Mesendoderm (in vitro differentiated cells): ENCODE data around the gene SLC38A6.

Source experiments
- DNase-seq: peaks from one replicate; pipeline ENCODE4 v3.0.0; 2013
- H2AK5ac ChIP-seq: 2 replicates; pipeline ENCODE4 v1.6.1; 2013; ENCODE audit warnings: low read length, inconsistent platforms
- H2BK120ac ChIP-seq: 2 replicates; pipeline ENCODE4 v1.6.1; 2013; ENCODE audit warnings: low read depth, mild to moderate bottlenecking, low read length, moderate library complexity, mixed read lengths
- H2BK15ac ChIP-seq: replicated peaks from 2 replicates; pipeline ENCODE4 v1.6.1; 2013; ENCODE audit warnings: low read depth, mild to moderate bottlenecking, moderate library complexity
- H2BK5ac ChIP-seq: 2 replicates; pipeline ENCODE4 v1.6.1; 2013; ENCODE audit warnings: low read length, inconsistent platforms
- H3K18ac ChIP-seq: 2 replicates; pipeline ENCODE4 v1.6.1; 2013; ENCODE audit warnings: mild to moderate bottlenecking, low read length, mixed read lengths
- H3K23ac ChIP-seq: one replicate; pipeline ENCODE4 v1.6.1; 2013; ENCODE audit warnings: low read length
- H3K27ac ChIP-seq: 2 replicates; pipeline ENCODE4 v1.5.1; 2013; ENCODE audit warnings: low read depth, mild to moderate bottlenecking, inconsistent platforms, low read length, moderate library complexity
- H3K27me3 ChIP-seq: 2 replicates; pipeline ENCODE4 v1.6.1; 2013; ENCODE audit warnings: low read length, control low read depth, mild to moderate bottlenecking, inconsistent platforms; ENCODE audit not compliant: insufficient read depth, poor library complexity
- H3K36me3 ChIP-seq: 2 replicates; pipeline ENCODE4 v1.6.1; 2013; ENCODE audit warnings: low read length, inconsistent platforms; ENCODE audit not compliant: control insufficient read depth, insufficient read depth
- H3K4ac ChIP-seq: one replicate; pipeline ENCODE4 v1.6.1; 2013; ENCODE audit warnings: low read depth, mild to moderate bottlenecking, low read length, moderate library complexity
- H3K4me1 ChIP-seq: 2 replicates; pipeline ENCODE4 v1.6.1; 2013; ENCODE audit warnings: low read depth, low read length, inconsistent platforms; ENCODE audit not compliant: control insufficient read depth
- H3K4me2 ChIP-seq: 2 replicates; pipeline ENCODE4 v1.6.1; 2013; ENCODE audit warnings: low read length
- H3K4me3 ChIP-seq: 2 replicates; pipeline ENCODE4 v1.5.1; 2013; ENCODE audit warnings: mild to moderate bottlenecking, low read length
- H3K56ac ChIP-seq: one replicate; pipeline ENCODE4 v1.6.1; 2013; ENCODE audit warnings: low read length
- H3K79me1 ChIP-seq: 2 replicates; pipeline ENCODE4 v1.6.1; 2013; ENCODE audit warnings: low read length, inconsistent platforms
- H3K79me2 ChIP-seq: 2 replicates; pipeline ENCODE4 v1.6.1; 2013; ENCODE audit warnings: mild to moderate bottlenecking, low read length; ENCODE audit not compliant: control insufficient read depth, insufficient read depth
- H3K9ac ChIP-seq: 2 replicates; pipeline ENCODE4 v1.6.1; 2013; ENCODE audit warnings: low read length, inconsistent platforms
- H4K5ac ChIP-seq: one replicate; pipeline ENCODE4 v1.6.1; 2013; ENCODE audit warnings: low read length
- H4K8ac ChIP-seq: one replicate; pipeline ENCODE4 v1.6.1; 2013; ENCODE audit warnings: low read depth, mild to moderate bottlenecking, control low read depth, low read length, moderate library complexity
- WGBS: extraction: QIAGEN DNeasy Blood & Tissue Kit; methylation state at CpG from one replicate; pipeline ENCODE4 v1.1.7; 2013; ENCODE audit warnings: low lambda C conversion rate, missing lambda C conversion rate; ENCODE audit not compliant: insufficient coverage; ENCODE audit errors: extremely low coverage; 5-methylcytosine and 5-hydroxymethylcytosine counted together

The SLC38A6 gene

GRCh38 chr14:60945984-60946383 is 35.1 kb upstream of the SLC38A6 start:
- Histone ChIP-seq H3K79me2 (no peaks in the 10 kb centered on the region), H2BK5ac (no peak overlapping the region), H2BK15ac (no peak overlapping the region), H3K27me3 (no peaks in the 10 kb centered on the region), H3K79me1 (no peaks in the 10 kb centered on the region), H4K8ac (no peak overlapping the region), H3K23ac (no peak overlapping the region), H3K9ac (no peak overlapping the region), H3K4me3 (no peak overlapping the region), H3K4me1 (no peaks in the 10 kb centered on the region), H3K56ac (no peak overlapping the region), H3K36me3 (no peaks in the 10 kb centered on the region), H3K4me2 (no peak overlapping the region), H3K4ac (no peak overlapping the region), H2AK5ac (no peak overlapping the region), H2BK120ac (no peak overlapping the region), H4K5ac (no peak overlapping the region), H3K27ac (no peak overlapping the region), H3K18ac (no peak overlapping the region)
- no peak for DNase-seq
- 100% methylated on average over 1 of the region's 1 CpG for WGBS

- Histone ChIP-seq H2BK120ac (no peak overlapping the region), H3K4me1 (no peaks in the 10 kb centered on the region), H4K8ac (no peak overlapping the region), H3K36me3 (no peaks in the 10 kb centered on the region), H3K4me2 (no peak overlapping the region), H2AK5ac (no peak overlapping the region), H3K23ac (no peak overlapping the region), H4K5ac (no peak overlapping the region), H3K4me3 (no peak overlapping the region), H3K4ac (no peak overlapping the region), H3K9ac (no peak overlapping the region), H3K79me2 (no peaks in the 10 kb centered on the region), H3K79me1 (no peaks in the 10 kb centered on the region), H2BK15ac (no peak overlapping the region), H3K27me3 (no peaks in the 10 kb centered on the region), H2BK5ac (no peak overlapping the region), H3K18ac (no peak overlapping the region), H3K27ac (no peak overlapping the region), H3K56ac (no peak overlapping the region)
- no peak for DNase-seq
- no CpG with 5 or more reads among the region's 3 CpGs for WGBS
Measured at GRCh38 chr14:60946773-60947172, 34.3 kb upstream of the SLC38A6 start.

GRCh38 chr14:60951776-60952435 is 29.1 kb upstream of the SLC38A6 start:
- no peak overlapping the region for H4K5ac ChIP-seq
- H2BK120ac ChIP-seq = no peak overlapping the region
- no peak overlapping the region for H3K18ac ChIP-seq
- no peaks in the 10 kb centered on the region for H3K4me1 ChIP-seq
- H3K9ac ChIP-seq = no peak overlapping the region
- no peak overlapping the region for H2BK15ac ChIP-seq
- no peak overlapping the region for H4K8ac ChIP-seq
- H3K56ac ChIP-seq = no peak overlapping the region
- H3K27ac ChIP-seq = no peak overlapping the region
- no peaks in the 10 kb centered on the region for H3K36me3 ChIP-seq
- no peaks in the 10 kb centered on the region for H3K27me3 ChIP-seq
- H3K79me1 ChIP-seq = no peaks in the 10 kb centered on the region
- H3K4me2 ChIP-seq = no peak overlapping the region
- H3K4ac ChIP-seq = no peak overlapping the region
- no peaks in the 10 kb centered on the region for H3K79me2 ChIP-seq
- no peak overlapping the region for H2BK5ac ChIP-seq
- no peak overlapping the region for H3K23ac ChIP-seq
- DNase-seq = no peak
- no peak overlapping the region for H2AK5ac ChIP-seq
- WGBS = no CpG with 5 or more reads among the region's 3 CpGs
- no peak overlapping the region for H3K4me3 ChIP-seq

- Histone ChIP-seq H3K4ac (no peak overlapping the region), H3K79me1 (no peaks in the 10 kb centered on the region), H2BK120ac (no peak overlapping the region), H2BK5ac (no peak overlapping the region), H3K56ac (no peak overlapping the region), H3K27ac (no peak overlapping the region), H3K4me2 (no peak overlapping the region), H3K79me2 (no peaks in the 10 kb centered on the region), H3K18ac (no peak overlapping the region), H3K9ac (no peak overlapping the region), H4K8ac (no peak overlapping the region), H2AK5ac (no peak overlapping the region), H4K5ac (no peak overlapping the region), H3K23ac (no peak overlapping the region), H3K4me1 (no peaks in the 10 kb centered on the region), H2BK15ac (no peak overlapping the region), H3K36me3 (no peaks in the 10 kb centered on the region), H3K4me3 (no peak overlapping the region), H3K27me3 (no peaks in the 10 kb centered on the region)
- no peak for DNase-seq
- no CpG with 5 or more reads among the region's 4 CpGs for WGBS
Measured at GRCh38 chr14:60956202-60956601, 24.8 kb upstream of the SLC38A6 start.

- H3K23ac ChIP-seq = no peak overlapping the region
- no CpG with 5 or more reads among the region's 1 CpG for WGBS
Measured at GRCh38 chr14:60956632-60957031, 24.4 kb upstream of the SLC38A6 start.

GRCh38 chr14:60958146-60958545 is 22.9 kb upstream of the SLC38A6 start:
- no peak overlapping the region for H3K27ac ChIP-seq
- no peak overlapping the region for H2AK5ac ChIP-seq
- no peak overlapping the region for H2BK15ac ChIP-seq
- no peaks in the 10 kb centered on the region for H3K27me3 ChIP-seq
- H3K79me2 ChIP-seq = no peaks in the 10 kb centered on the region
- H4K5ac ChIP-seq = no peak overlapping the region
- H2BK120ac ChIP-seq = no peak overlapping the region
- H3K9ac ChIP-seq = no peak overlapping the region
- H3K36me3 ChIP-seq = no peaks in the 10 kb centered on the region
- H3K4me2 ChIP-seq = no peak overlapping the region
- H3K79me1 ChIP-seq = no peaks in the 10 kb centered on the region
- H3K4ac ChIP-seq = no peak overlapping the region
- no peak overlapping the region for H3K23ac ChIP-seq
- no peak overlapping the region for H3K18ac ChIP-seq
- no peak overlapping the region for H4K8ac ChIP-seq
- H2BK5ac ChIP-seq = no peak overlapping the region
- H3K56ac ChIP-seq = no peak overlapping the region
- H3K4me1 ChIP-seq = no peaks in the 10 kb centered on the region
- no peak overlapping the region for H3K4me3 ChIP-seq
- DNase-seq = peak; percentile 14

More at GRCh38 chr14:60956632-60957031, 24.4 kb upstream of the SLC38A6 start:
- Histone ChIP-seq H2BK15ac (no peak overlapping the region), H4K8ac (no peak overlapping the region), H3K4ac (no peak overlapping the region), H3K18ac (no peak overlapping the region), H3K27me3 (no peaks in the 10 kb centered on the region), H3K9ac (no peak overlapping the region), H3K4me1 (no peaks in the 10 kb centered on the region), H3K27ac (no peak overlapping the region), H3K36me3 (no peaks in the 10 kb centered on the region), H2AK5ac (no peak overlapping the region), H3K4me3 (no peak overlapping the region), H4K5ac (no peak overlapping the region), H3K79me1 (no peaks in the 10 kb centered on the region), H2BK120ac (no peak overlapping the region), H3K56ac (no peak overlapping the region), H3K79me2 (no peaks in the 10 kb centered on the region), H3K4me2 (no peak overlapping the region), H2BK5ac (no peak overlapping the region)
- no peak for DNase-seq
